Left kidney (tissue), 2 donors: Measurements from ENCODE around the gene ENTPD2. TPM values are rescaled to one million over a fixed set of nuclear protein-coding genes. Genes with fewer than 3 reads are reported as not detected.
"Not testable (repeated sequence)": the region's sequence is repeated elsewhere in the genome, so short reads cannot be mapped to it uniquely, and the experiment has no call there.

Source experiments
- DNase-seq: peaks from one replicate; pipeline ENCODE4 v3.0.0-alpha.2; 2013
- polyA plus RNA-seq: library from polyadenylated mRNA; unstranded; fragments of 120-200 nt; gene quantifications from one replicate; pipeline ENCODE4 v1.2.1, GENCODE V29; 2013; ENCODE audit not compliant: insufficient read length

Gene ENTPD2
- polyA plus RNA-seq, 1 donor = 4.7 TPM

GRCh38 chr9:137017071-137017470 lies 36.8 kb downstream of the ENTPD2 start:
- no peak for DNase-seq

- no peak for DNase-seq
Observed at GRCh38 chr9:137016436-137016835, 37.4 kb downstream of the ENTPD2 start.

GRCh38 chr9:137015976-137016375 lies 37.9 kb downstream of the ENTPD2 start:
- DNase-seq = no peak

- no peak for DNase-seq
Observed at GRCh38 chr9:137015540-137015930, 38.3 kb downstream of the ENTPD2 start.

GRCh38 chr9:137014776-137015539 lies 38.9 kb downstream of the ENTPD2 start:
- DNase-seq = no peak

- DNase-seq = no peak
Observed at GRCh38 chr9:137014166-137014565, 39.7 kb downstream of the ENTPD2 start.

- DNase-seq = no peak
Observed at GRCh38 chr9:137013571-137013940, 40.3 kb downstream of the ENTPD2 start.

GRCh38 chr9:137012694-137013570 lies 40.9 kb downstream of the ENTPD2 start:
- no peak for DNase-seq

GRCh38 chr9:137011907-137012675 lies 41.8 kb downstream of the ENTPD2 start:
- no peak for DNase-seq

- DNase-seq = no peak
Observed at GRCh38 chr9:137011156-137011555, 42.7 kb downstream of the ENTPD2 start.

- no peak for DNase-seq
Observed at GRCh38 chr9:137009938-137010732, 43.7 kb downstream of the ENTPD2 start.

GRCh38 chr9:137009217-137009616 lies 44.6 kb downstream of the ENTPD2 start:
- DNase-seq = no peak

- no peak for DNase-seq
Observed at GRCh38 chr9:137008312-137008711, 45.5 kb downstream of the ENTPD2 start.

- DNase-seq = no peak
Observed at GRCh38 chr9:137007816-137008270, 46.0 kb downstream of the ENTPD2 start.

GRCh38 chr9:137007108-137007815 lies 46.6 kb downstream of the ENTPD2 start:
- no peak for DNase-seq

- DNase-seq = no peak
Observed at GRCh38 chr9:137006116-137007003, 47.5 kb downstream of the ENTPD2 start.

GRCh38 chr9:137004285-137004684 lies 49.6 kb downstream of the ENTPD2 start:
- DNase-seq = not testable (repeated sequence)

- DNase-seq = no peak
Observed at GRCh38 chr9:137002646-137003041, 51.2 kb downstream of the ENTPD2 start.

- no peak for DNase-seq
Observed at GRCh38 chr9:137001857-137002645, 51.8 kb downstream of the ENTPD2 start.
